GM12872 (cell line): ENCODE data around the gene FARP2.

Source experiments
- CTCF ChIP-seq: IDR thresholded peaks from 3 replicates; pipeline ENCODE4 v1.5.1; 2011; ENCODE audit warnings: low read depth, mild to moderate bottlenecking, low read length, moderate library complexity; ENCODE audit not compliant: insufficient read depth

FARP2 gene

GRCh38 chr2:241506793-241507429, 150.8 kb downstream of the FARP2 start:
- TF ChIP-seq CTCF: no peak

- peak; percentile 15; the same call in 1 of the 3 replicates for TF ChIP-seq CTCF
Observed at GRCh38 chr2:241507430-241508239, 151.6 kb downstream of the FARP2 start.

GRCh38 chr2:241508240-241509154, 152.4 kb downstream of the FARP2 start, which contains the start of gene STK25:
Gene STK25, minus strand, starts transcription at chr2:241508584. Its CDS starts 549 bp downstream, at chr2:241508035.
- TF ChIP-seq CTCF: no peak

- TF ChIP-seq CTCF: no peak
Observed at GRCh38 chr2:241509155-241509784, 153.2 kb downstream of the FARP2 start.

GRCh38 chr2:241511091-241511741, 155.1 kb downstream of the FARP2 start:
- TF ChIP-seq CTCF: no peak

- no peak for TF ChIP-seq CTCF
Observed at GRCh38 chr2:241514553-241514952, 158.5 kb downstream of the FARP2 start.
